Measurements from ENCODE around the gene ACSS2. TPM values are rescaled to one million over a fixed set of nuclear protein-coding genes. Genes with fewer than 3 reads are reported as not detected.

ACSS2 gene
- total and polyA plus RNA-seq, 10 of the 15 experiments (the other 5 are each of a cell fraction or from before 2014, with no cell fraction given), result 2.8 to 37.2 (median 24.2) TPM

DNA sequence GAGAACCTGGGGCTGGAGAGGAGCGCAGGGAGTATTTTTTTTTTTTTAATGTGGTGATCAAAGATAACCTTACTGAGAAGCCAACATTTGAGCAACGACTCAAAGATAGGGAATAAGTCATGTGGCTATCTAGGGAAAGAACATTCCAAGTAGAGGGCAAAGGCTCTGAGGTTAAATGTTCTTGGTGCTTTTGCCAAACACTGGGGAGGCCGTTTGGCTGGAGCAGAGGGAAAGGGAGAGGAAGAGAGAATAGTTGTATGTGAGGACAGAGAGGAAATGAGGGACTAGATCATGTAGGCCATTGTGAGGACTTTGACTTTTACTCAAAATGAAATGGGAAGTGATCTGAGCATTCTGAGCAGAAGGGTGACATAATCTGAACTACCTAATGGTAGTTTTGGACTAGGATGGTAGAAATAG is 27.8 kb downstream of the ACSS2 start (continued):
- TF ChIP-seq BCLAF1 (IDR thresholded peaks at IDR 0.05), result no peak
- TF ChIP-seq PML (IDR thresholded peaks at IDR 0.05; ENCODE audit: low read length), result no peak
- TF ChIP-seq, protein P1, sequence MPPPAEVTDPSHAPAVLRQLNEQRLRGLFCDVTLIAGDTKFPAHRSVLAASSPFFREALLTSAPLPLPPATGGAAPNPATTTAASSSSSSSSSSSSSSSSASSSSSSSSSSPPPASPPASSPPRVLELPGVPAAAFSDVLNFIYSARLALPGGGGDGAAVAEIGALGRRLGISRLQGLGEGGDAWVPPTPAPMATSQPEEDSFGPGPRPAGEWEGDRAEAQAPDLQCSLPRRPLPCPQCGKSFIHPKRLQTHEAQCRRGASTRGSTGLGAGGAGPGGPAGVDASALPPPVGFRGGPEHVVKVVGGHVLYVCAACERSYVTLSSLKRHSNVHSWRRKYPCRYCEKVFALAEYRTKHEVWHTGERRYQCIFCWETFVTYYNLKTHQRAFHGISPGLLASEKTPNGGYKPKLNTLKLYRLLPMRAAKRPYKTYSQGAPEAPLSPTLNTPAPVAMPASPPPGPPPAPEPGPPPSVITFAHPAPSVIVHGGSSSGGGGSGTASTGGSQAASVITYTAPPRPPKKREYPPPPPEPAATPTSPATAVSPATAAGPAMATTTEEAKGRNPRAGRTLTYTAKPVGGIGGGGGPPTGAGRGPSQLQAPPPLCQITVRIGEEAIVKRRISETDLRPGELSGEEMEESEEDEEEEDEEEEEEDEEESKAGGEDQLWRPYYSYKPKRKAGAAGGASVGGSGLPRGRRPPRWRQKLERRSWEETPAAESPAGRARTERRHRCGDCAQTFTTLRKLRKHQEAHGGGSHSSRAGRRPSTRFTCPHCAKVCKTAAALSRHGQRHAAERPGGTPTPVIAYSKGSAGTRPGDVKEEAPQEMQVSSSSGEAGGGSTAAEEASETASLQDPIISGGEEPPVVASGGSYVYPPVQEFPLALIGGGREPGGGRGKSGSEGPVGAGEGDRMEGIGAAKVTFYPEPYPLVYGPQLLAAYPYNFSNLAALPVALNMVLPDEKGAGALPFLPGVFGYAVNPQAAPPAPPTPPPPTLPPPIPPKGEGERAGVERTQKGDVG (CRISPR knock-in tag; IDR thresholded peaks at IDR 0.05), result no peak
- TF ChIP-seq, protein P2, sequence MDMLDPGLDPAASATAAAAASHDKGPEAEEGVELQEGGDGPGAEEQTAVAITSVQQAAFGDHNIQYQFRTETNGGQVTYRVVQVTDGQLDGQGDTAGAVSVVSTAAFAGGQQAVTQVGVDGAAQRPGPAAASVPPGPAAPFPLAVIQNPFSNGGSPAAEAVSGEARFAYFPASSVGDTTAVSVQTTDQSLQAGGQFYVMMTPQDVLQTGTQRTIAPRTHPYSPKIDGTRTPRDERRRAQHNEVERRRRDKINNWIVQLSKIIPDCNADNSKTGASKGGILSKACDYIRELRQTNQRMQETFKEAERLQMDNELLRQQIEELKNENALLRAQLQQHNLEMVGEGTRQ (IDR thresholded peaks at IDR 0.05; ENCODE audit: borderline replicate concordance, low read depth, low read length), result no peak
- TF ChIP-seq CEBPZ (IDR thresholded peaks at IDR 0.05; ENCODE audit: low read depth, low read length), result no peak
- no peak for TF ChIP-seq NR2C2 (IDR thresholded peaks at IDR 0.05; ENCODE audit: borderline replicate concordance, control insufficient read depth, insufficient read length, low read depth)
- TF ChIP-seq CTCF (IDR thresholded peaks at IDR 0.05 in 2 of 3, conservative IDR thresholded peaks at IDR 0.05 in 1 of 3; ENCODE audit: control insufficient read depth in 2 of 3, extremely low read depth in 1 of 3, insufficient read depth in 1 of 3, low read depth in 3 of 3, low read length in 3 of 3), result no peak
- no peak for TF ChIP-seq ZBTB11 (CRISPR knock-in tag; IDR thresholded peaks at IDR 0.05)

Measured in GM12878 (cell line).